Measurements from ENCODE around the gene CCDC127. TPM values are rescaled to one million over a fixed set of nuclear protein-coding genes. Genes with fewer than 3 reads are reported as not detected.

Gene CCDC127
- total and polyA plus RNA-seq, 2 of the 4 experiments (the other 2 are of a cell fraction), result 3.2 to 3.9 TPM

DNA sequence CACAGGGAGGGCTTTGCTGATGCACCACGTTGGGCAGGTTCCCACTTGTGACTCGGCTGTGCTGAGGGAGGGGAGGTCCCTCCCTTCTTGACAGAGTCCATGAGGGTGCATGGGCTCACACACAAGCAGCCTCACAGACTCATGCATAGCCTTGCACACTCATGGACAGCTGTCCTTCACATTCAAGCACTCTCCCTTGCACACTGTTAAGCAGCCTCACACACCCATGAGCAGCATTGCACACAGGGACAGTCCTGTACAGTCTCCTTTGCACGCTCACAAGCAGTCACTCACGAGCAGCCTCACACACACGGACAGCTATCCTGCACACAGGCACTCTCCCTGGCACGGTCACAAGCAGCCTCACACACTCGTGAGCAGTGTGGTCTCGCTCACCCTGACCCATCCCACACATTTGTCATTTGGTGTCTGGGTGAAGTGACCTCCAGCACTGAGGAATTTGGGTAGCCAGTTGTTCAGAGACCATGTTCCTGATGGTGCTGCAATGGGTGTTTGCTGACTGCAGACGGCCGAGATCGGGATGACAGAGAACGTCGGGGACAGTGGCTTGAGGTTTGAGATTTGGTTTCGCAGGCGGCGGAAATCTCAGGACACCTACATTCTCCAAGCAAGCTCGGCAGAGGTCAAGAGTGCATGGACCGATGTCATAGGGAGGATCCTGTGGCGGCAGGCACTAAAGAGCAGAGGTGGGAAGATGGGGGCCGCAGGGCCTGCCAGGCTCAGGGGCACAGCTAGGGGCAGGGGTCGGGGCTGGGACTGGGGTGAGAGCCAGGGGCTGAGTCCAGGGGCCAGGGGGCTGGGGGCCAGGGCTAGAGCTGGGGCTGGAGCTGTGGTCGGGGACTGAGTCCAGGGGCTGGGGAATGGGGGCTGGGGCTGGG, 44.3 kb downstream of the CCDC127 start:
- H2BK120ac ChIP-seq (ENCODE audit: low read depth, low read length), result no peak overlapping the region
- no peaks in the 10 kb centered on the region for H4K20me1 ChIP-seq (ENCODE audit: insufficient read depth, low read length)
- H3K9ac ChIP-seq (ENCODE audit: low read depth, low read length), result no peak overlapping the region
- H3K56ac ChIP-seq (ENCODE audit: extremely low read depth, insufficient read depth, low read length), result no peak overlapping the region
- H3K27ac ChIP-seq (ENCODE audit: insufficient read depth, low read length), result no peak overlapping the region
- DNase-seq, result peak; percentile 24
- peak overlapping the region; percentile 1 for H2AFZ ChIP-seq (replicated peaks; ENCODE audit: low read length, poor library complexity)
- H2BK20ac ChIP-seq (ENCODE audit: low read depth, low read length), result no peak overlapping the region
- 0 out of 2 replicates have a peak overlapping the region, but pooled peaks have one; percentile 1 for H3K14ac ChIP-seq (replicated peaks; ENCODE audit: low read depth, low read length)
- intact Hi-C loops (cut with micrococcal nuclease) (no loop called here), in situ Hi-C loops (cut with MboI; ENCODE audit: low sequenced_read_pairs) (no loop called here), dilution Hi-C loops (cut with HindIII; ENCODE audit: low sequenced_read_pairs, unreplicated experiment) (no loop called here)
- POLR2A ChIA-PET (ENCODE audit: unreplicated experiment), result no interaction called here
- no peak overlapping the region for H3K4me3 ChIP-seq (ENCODE audit: insufficient read depth, low read depth, low read length)
- BruUV-seq (replicated peaks), result no TSS peak
- H3K4me1 ChIP-seq (ENCODE audit: control insufficient read depth, insufficient read depth, low read length), result peaks cover 10% of the 10 kb centered on the region
- H3K9me1 ChIP-seq (ENCODE audit: insufficient read depth, low read length), result peaks cover 12% of the 10 kb centered on the region; the same call in 1 of the 2 replicates
- H4K5ac ChIP-seq (ENCODE audit: low read depth, low read length), result no peak overlapping the region
- peaks cover 12% of the 10 kb centered on the region for H3K27me3 ChIP-seq (ENCODE audit: control insufficient read depth, insufficient read depth, low read length)
- H3K4me2 ChIP-seq (ENCODE audit: low read depth, low read length), result no peak overlapping the region
- peak overlapping the region; percentile 43; the same call in 1 of the 2 replicates for H2AK5ac ChIP-seq (ENCODE audit: low read depth, low read length)
- no peak overlapping the region for H4K8ac ChIP-seq (ENCODE audit: low read depth in 2 of 2, low read length in 2 of 2)
- 40% methylated on average over 1 of the region's 22 CpGs; no CpG with 5 or more reads in 1 of the 2 experiments for WGBS, 2 experiments (ENCODE audit: extremely low coverage in 2 of 2, insufficient read length in 1 of 2)
- CTCF ChIA-PET, result interaction anchor here (2.2 kb wide), 1 partner anchor 15 kb away, joined by 7 read pairs; no protein-coding TSS in a partner anchor
- no peaks in the 10 kb centered on the region for H3K9me3 ChIP-seq (ENCODE audit: control insufficient read depth, insufficient read depth, low read length)
- H2AK9ac ChIP-seq (replicated peaks; ENCODE audit: low read depth, low read length, poor library complexity), result no peak overlapping the region
- H3K18ac ChIP-seq (ENCODE audit: low read depth, low read length), result no peak overlapping the region
- ATAC-seq (ENCODE audit: low read depth), result no peak
- no peak overlapping the region for H2BK5ac ChIP-seq (ENCODE audit: low read depth, low read length, poor library complexity, severe bottlenecking)
- no peak overlapping the region for H2BK15ac ChIP-seq (ENCODE audit: low read depth, low read length)
- no peak overlapping the region for H4K91ac ChIP-seq (ENCODE audit: insufficient read depth, low read depth, low read length)
- no peak overlapping the region for H3K23ac ChIP-seq (ENCODE audit: low read depth, low read length)
- H3K36me3 ChIP-seq (ENCODE audit: control insufficient read depth, insufficient read depth, low read length), result no peaks in the 10 kb centered on the region
- H3K4ac ChIP-seq (ENCODE audit: low read depth, low read length), result no peak overlapping the region
- no peaks in the 10 kb centered on the region; a peak in 1 of 4 replicates for H3K79me1 ChIP-seq (ENCODE audit: low read depth in 1 of 2, low read length in 2 of 2)
- TF ChIP-seq RFX5 (IDR thresholded peaks at IDR 0.05; ENCODE audit: low read depth, low read length) (no peak), ELK1 (IDR thresholded peaks at IDR 0.05; ENCODE audit: borderline replicate concordance, low read depth, low read length) (no peak), CEBPB (IDR thresholded peaks at IDR 0.05; ENCODE audit: low read depth, low read length) (no peak), CTCF (conservative IDR thresholded peaks at IDR 0.05; ENCODE audit: low read depth, low read length) (no peak), MXI1 (IDR thresholded peaks at IDR 0.05; ENCODE audit: borderline replicate concordance, low read depth, low read length) (no peak), SMC3 (IDR thresholded peaks at IDR 0.05; ENCODE audit: low read depth, low read length) (no peak), MAFK (IDR thresholded peaks at IDR 0.05; ENCODE audit: low read depth, low read length) (no peak), CHD1 (IDR thresholded peaks at IDR 0.05; ENCODE audit: low read depth, low read length) (no peak), NFE2L2 (IDR thresholded peaks at IDR 0.05; ENCODE audit: low read depth, low read length) (no peak), POLR2A (IDR thresholded peaks at IDR 0.05; ENCODE audit: low read depth, low read length) (no peak), RAD21 (IDR thresholded peaks at IDR 0.05; ENCODE audit: low read length) (no peak), FOS (IDR thresholded peaks at IDR 0.05; ENCODE audit: low read depth, low read length) (no peak), MAZ (IDR thresholded peaks at IDR 0.05; ENCODE audit: borderline replicate concordance, low read depth, low read length) (no peak), RCOR1 (IDR thresholded peaks at IDR 0.05; ENCODE audit: insufficient replicate concordance, low read length) (no peak)
